Lower leg skin (tissue), 3 donors: ENCODE measurements around the gene PPP6R3.

Experiments used
- POLR2A ChIP-seq, 2 donors: fragments of 450-650 bp; IDR thresholded peaks; one replicate each; pipeline ENCODE4 v1.6.1; 2016 to 2017; ENCODE audit warnings: antibody characterized with exemption in 2 of 2, mild to moderate bottlenecking in 1 of 2, moderate library complexity in 1 of 2
- TF ChIP-seq, protein P1 (sequence below), 3 donors: fragments of 450-650 bp; IDR thresholded peaks; one replicate each; pipeline ENCODE4 v1.5.1; 2016; ENCODE audit warnings: antibody characterized with exemption in 3 of 3, mild to moderate bottlenecking in 3 of 3, moderate library complexity in 2 of 3

DNA sequence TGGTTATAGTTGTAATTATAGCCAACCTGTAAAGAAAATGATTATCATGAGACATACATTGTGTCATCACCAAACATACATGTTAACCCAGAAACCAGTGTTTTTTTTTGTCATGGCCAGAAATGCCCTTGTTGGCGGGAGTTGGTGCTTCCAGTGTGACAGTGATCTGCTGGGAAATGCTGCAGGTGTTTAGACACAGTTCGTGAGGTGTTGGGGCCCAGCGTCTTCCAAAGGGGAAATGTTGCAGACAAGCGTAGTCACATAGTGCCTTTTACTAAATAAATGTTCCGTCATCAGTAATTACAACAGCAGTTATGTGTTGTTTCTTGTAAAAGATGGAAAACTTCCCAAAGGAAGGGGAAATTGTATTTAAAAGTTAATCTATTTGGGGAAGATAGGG is 131.2 kb downstream of the PPP6R3 start:
- no peak for TF ChIP-seq POLR2A (IDR thresholded peaks at IDR 0.05)
- TF ChIP-seq, protein P1, sequence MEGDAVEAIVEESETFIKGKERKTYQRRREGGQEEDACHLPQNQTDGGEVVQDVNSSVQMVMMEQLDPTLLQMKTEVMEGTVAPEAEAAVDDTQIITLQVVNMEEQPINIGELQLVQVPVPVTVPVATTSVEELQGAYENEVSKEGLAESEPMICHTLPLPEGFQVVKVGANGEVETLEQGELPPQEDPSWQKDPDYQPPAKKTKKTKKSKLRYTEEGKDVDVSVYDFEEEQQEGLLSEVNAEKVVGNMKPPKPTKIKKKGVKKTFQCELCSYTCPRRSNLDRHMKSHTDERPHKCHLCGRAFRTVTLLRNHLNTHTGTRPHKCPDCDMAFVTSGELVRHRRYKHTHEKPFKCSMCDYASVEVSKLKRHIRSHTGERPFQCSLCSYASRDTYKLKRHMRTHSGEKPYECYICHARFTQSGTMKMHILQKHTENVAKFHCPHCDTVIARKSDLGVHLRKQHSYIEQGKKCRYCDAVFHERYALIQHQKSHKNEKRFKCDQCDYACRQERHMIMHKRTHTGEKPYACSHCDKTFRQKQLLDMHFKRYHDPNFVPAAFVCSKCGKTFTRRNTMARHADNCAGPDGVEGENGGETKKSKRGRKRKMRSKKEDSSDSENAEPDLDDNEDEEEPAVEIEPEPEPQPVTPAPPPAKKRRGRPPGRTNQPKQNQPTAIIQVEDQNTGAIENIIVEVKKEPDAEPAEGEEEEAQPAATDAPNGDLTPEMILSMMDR (IDR thresholded peaks at IDR 0.05), result no peak
